COLO829 (cell line): Measurements from ENCODE around the gene TLX2.

Source experiments
- DNase-seq: peaks from one replicate; pipeline ENCODE4 v3.0.0; 2012; ENCODE audit warnings: low spot score

TLX2 gene

GRCh38 chr2:74532222-74532621 lies 18.0 kb downstream of the TLX2 start:
- peak; percentile 67 for DNase-seq

GRCh38 chr2:74533464-74533863 lies 19.2 kb downstream of the TLX2 start:
- DNase-seq, result no peak

GRCh38 chr2:74534411-74534810 lies 20.2 kb downstream of the TLX2 start:
- DNase-seq, result no peak

DNA sequence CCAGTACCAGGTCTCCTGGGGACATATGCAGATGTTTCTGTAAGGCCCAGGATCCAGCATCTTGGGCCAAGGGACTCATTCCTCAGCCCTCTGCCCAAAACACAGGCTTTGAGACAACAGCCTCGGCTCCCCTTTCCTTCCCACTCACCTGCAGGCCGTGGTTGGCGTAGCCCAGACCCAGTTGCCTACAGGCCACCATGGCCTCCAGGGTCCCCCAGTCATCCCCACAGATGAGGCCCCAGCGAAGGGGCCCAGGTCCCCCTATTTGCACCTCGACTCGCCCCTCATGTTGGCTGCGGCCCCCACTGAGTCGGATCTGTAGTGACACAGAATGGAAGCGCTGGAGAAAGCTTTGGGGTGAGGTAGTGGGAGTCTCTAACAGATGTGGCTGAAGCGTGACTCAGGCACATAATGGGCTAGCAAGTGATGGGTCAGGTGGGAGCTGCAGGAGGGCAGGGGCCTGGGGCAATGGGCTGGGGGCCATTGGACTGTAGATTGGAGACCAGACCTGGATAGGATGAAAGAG lies 21.3 kb downstream of the TLX2 start:
- DNase-seq, result no peak

- no peak for DNase-seq
Measured at GRCh38 chr2:74536166-74536950, 22.1 kb downstream of the TLX2 start.

GRCh38 chr2:74537140-74537539 lies 22.9 kb downstream of the TLX2 start:
- DNase-seq, result no peak

DNA sequence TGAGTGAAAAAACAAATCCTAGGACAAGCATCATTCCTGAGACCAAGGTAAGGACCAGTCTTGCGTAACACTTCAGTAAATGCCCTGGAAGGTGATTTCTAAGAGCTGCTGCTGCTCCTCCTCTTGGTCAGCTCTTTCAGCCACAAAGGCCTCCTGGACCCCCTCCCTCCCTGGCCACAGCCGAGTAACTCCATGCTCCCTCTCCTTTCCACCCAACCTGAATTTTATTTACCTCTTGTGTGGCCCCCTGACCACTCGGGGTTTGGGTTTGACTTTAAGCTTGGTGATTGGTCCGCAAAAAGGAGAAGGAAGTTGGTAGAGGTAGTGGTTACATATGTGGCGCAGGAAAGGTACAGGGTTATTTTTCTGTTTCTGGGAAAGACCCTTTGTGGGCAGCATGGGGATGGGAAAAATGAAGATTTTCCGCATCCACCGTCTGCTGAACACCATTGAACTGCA lies 24.7 kb downstream of the TLX2 start:
- DNase-seq, result no peak

DNA sequence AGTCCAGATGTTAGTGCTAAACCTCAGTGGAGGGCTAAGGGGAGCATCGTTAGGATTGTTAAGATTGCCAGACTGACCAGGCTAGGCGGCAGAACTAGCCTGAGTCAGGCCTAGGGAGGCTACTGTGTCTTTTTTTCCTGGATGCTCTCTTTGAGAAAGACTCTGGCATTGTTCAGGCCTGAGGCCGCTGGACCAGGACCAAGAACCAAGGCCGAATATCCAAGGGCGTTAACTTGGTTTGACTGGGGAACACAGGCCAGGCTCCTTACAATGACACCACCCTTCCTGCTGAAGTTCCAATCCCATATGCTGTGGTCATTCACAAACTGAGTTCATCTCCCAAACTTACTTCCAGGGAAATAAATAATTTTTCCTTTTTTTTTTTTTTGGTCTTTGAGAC lies 26.0 kb downstream of the TLX2 start:
- no peak for DNase-seq

GRCh38 chr2:74542978-74543377 lies 28.7 kb downstream of the TLX2 start:
- DNase-seq, result no peak

GRCh38 chr2:74544634-74545033 lies 30.4 kb downstream of the TLX2 start:
- no peak for DNase-seq

DNA sequence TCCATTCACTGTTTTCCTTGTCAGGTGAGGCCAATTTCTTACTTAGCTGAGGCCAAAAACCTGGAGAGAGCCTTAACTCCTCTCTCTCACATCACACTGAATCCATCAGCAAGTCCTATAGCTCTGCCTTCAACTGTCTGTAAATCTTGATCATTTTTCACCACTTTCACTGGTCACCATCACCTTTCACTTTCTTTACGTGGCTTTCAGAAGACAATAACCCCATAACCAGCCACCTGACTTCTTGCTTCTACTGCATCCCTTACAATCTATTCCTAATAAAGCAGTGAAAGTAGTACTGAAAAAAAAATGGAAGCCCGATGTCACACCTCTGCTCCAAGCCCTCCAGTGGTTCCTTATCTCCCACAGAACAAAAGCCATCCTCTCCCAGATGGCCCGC lies 31.8 kb downstream of the TLX2 start:
- DNase-seq, result no peak

- DNase-seq, result peak; percentile 33
Measured at GRCh38 chr2:74548285-74548899, 34.1 kb downstream of the TLX2 start.

GRCh38 chr2:74548900-74549826 lies 34.9 kb downstream of the TLX2 start:
- DNase-seq, result peak; percentile 73

- no peak for DNase-seq
Measured at GRCh38 chr2:74550231-74550630, 36.0 kb downstream of the TLX2 start.

DNA sequence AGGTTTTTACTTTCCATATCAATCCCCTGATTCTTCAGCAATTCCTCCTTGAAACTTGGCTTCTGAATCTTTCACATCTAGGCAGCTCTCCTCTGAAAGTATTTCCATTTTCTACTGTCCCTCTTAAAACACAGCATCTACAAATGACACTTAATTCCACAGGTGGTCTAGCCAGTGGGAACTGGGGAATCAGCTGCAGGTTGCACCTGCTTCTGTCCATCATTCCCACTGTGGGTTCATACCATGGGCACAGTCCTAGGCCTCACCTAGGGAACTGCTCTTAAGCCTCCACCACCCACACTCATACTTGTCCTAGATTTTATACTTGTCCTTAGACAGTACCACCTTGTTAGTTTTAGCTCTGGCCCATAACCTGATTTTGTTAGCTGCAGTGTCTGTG lies 37.3 kb downstream of the TLX2 start:
- DNase-seq, result no peak

GRCh38 chr2:74551942-74552913 lies 38.0 kb downstream of the TLX2 start:
- DNase-seq, result no peak

GRCh38 chr2:74552914-74553811 lies 38.9 kb downstream of the TLX2 start:
- DNase-seq, result no peak

- DNase-seq, result peak; percentile 81
Measured at GRCh38 chr2:74553892-74554819, 39.9 kb downstream of the TLX2 start, which contains the start of the genes DOK1 and LOXL3. DOK1 (plus strand) TSS chr2:74554720; CDS start chr2:74554755, 35 bp downstream. LOXL3 (minus strand) TSS chr2:74553942; CDS start chr2:74552634, 1,308 bp downstream.
